Measurements from ENCODE around the gene FGF12. TPM values are rescaled to one million over a fixed set of nuclear protein-coding genes. Genes with fewer than 3 reads are reported as not detected.

The FGF12 gene
- total RNA-seq, 1 experiment from 2014 or later, result 0.51 TPM

DNA sequence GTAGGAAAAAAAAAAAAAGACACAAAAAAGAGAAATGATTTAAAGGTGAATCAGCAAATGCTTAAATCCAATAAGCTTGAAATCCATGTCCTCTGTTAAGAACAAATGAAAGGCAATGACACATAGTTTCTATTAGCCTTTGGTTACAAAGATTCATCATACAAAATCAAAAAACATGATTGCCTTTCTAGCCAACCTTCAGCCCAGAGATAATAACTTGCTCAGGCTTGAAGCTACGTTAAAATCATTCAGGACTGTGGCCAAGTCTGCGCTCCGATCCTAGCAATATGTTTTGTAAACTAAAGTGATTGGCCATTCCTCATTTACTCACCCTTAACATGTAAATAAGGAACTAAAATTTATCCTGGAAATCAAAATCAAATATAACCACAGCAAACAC lies 556.7 kb downstream of the FGF12 start:
- Histone ChIP-seq H3K4me1 (ENCODE audit: control insufficient read depth, insufficient read depth, low read length) (no peaks in the 10 kb centered on the region), H3K27me3 (ENCODE audit: control insufficient read depth, insufficient read depth, low read length) (no peaks in the 10 kb centered on the region), H3K4me3 (ENCODE audit: low read depth in 2 of 2, low read length in 2 of 2) (no peak overlapping the region), H3K9me3 (ENCODE audit: control insufficient read depth, insufficient read depth, low read depth, low read length) (no peaks in the 10 kb centered on the region), H3K36me3 (ENCODE audit: control insufficient read depth, insufficient read depth, low read length) (no peaks in the 10 kb centered on the region), H3K27ac (ENCODE audit: low read length) (no peak overlapping the region)
- no peak for ATAC-seq
- no peak for DNase-seq (ENCODE audit: low read depth, low spot score)
- ChIA-PET POLR2A (no interaction called here), CTCF (no interaction called here)
- intact Hi-C loops (cut with micrococcal nuclease; ENCODE audit: unreplicated experiment) (no loop called here), in situ Hi-C loops (cut with HindIII; ENCODE audit: low pct_unique_long_range_greater_than_20kb, low sequenced_read_pairs) (no loop called here)
- no TSS peak for BruUV-seq (replicated peaks)
- TF ChIP-seq SIN3A (IDR thresholded peaks at IDR 0.05; ENCODE audit: borderline replicate concordance, insufficient read depth, low read depth, low read length) (no peak), TCF7L2 (IDR thresholded peaks at IDR 0.05; ENCODE audit: low read depth, low read length) (no peak), POLR2AphosphoS5 (IDR thresholded peaks at IDR 0.05; ENCODE audit: low read depth, low read length) (no peak)
- TF ChIP-seq, protein P1, sequence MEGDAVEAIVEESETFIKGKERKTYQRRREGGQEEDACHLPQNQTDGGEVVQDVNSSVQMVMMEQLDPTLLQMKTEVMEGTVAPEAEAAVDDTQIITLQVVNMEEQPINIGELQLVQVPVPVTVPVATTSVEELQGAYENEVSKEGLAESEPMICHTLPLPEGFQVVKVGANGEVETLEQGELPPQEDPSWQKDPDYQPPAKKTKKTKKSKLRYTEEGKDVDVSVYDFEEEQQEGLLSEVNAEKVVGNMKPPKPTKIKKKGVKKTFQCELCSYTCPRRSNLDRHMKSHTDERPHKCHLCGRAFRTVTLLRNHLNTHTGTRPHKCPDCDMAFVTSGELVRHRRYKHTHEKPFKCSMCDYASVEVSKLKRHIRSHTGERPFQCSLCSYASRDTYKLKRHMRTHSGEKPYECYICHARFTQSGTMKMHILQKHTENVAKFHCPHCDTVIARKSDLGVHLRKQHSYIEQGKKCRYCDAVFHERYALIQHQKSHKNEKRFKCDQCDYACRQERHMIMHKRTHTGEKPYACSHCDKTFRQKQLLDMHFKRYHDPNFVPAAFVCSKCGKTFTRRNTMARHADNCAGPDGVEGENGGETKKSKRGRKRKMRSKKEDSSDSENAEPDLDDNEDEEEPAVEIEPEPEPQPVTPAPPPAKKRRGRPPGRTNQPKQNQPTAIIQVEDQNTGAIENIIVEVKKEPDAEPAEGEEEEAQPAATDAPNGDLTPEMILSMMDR (IDR thresholded peaks at IDR 0.05), result no peak
- TF ChIP-seq, protein P2, sequence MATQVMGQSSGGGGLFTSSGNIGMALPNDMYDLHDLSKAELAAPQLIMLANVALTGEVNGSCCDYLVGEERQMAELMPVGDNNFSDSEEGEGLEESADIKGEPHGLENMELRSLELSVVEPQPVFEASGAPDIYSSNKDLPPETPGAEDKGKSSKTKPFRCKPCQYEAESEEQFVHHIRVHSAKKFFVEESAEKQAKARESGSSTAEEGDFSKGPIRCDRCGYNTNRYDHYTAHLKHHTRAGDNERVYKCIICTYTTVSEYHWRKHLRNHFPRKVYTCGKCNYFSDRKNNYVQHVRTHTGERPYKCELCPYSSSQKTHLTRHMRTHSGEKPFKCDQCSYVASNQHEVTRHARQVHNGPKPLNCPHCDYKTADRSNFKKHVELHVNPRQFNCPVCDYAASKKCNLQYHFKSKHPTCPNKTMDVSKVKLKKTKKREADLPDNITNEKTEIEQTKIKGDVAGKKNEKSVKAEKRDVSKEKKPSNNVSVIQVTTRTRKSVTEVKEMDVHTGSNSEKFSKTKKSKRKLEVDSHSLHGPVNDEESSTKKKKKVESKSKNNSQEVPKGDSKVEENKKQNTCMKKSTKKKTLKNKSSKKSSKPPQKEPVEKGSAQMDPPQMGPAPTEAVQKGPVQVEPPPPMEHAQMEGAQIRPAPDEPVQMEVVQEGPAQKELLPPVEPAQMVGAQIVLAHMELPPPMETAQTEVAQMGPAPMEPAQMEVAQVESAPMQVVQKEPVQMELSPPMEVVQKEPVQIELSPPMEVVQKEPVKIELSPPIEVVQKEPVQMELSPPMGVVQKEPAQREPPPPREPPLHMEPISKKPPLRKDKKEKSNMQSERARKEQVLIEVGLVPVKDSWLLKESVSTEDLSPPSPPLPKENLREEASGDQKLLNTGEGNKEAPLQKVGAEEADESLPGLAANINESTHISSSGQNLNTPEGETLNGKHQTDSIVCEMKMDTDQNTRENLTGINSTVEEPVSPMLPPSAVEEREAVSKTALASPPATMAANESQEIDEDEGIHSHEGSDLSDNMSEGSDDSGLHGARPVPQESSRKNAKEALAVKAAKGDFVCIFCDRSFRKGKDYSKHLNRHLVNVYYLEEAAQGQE (IDR thresholded peaks at IDR 0.05; ENCODE audit: insufficient read depth in 1 of 2, low read depth in 2 of 2, low read length in 1 of 2), result no peak

DNA sequence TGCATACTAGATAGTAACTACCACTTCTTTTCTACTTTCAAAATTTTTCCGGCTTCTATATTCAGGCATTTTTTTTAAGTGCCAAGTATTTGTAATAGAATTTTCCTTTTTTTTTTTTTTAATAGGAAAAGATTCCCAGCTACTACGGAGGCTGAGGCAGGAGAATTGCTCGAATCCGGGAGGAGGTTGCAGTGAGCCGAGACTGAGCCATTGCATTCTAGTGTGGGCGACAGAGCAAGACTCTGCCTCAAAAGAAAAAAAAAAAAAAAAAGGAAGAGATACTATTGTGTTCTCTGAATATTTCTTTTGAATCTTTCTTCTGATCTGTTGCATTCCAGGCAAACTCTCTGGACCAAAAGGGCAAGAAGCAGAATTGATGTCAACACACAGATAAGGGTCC lies 557.3 kb downstream of the FGF12 start:
- DNase-seq (ENCODE audit: low read depth, low spot score), result no peak
- H3K4me1 ChIP-seq (ENCODE audit: control insufficient read depth, insufficient read depth, low read length), result no peaks in the 10 kb centered on the region
- BruUV-seq (replicated peaks), result no TSS peak
- POLR2A ChIA-PET, result no interaction called here
- H3K4me3 ChIP-seq (ENCODE audit: low read depth in 2 of 2, low read length in 2 of 2), result no peak overlapping the region
- intact Hi-C loops (cut with micrococcal nuclease; ENCODE audit: unreplicated experiment), result no loop called here
- CTCF ChIA-PET, result no interaction called here
- no peaks in the 10 kb centered on the region for H3K9me3 ChIP-seq (ENCODE audit: control insufficient read depth, insufficient read depth, low read depth, low read length)
- no peak overlapping the region for H3K27ac ChIP-seq (ENCODE audit: low read length)
- no peaks in the 10 kb centered on the region for H3K36me3 ChIP-seq (ENCODE audit: control insufficient read depth, insufficient read depth, low read length)
- in situ Hi-C loops (cut with HindIII; ENCODE audit: low pct_unique_long_range_greater_than_20kb, low sequenced_read_pairs), result no loop called here
- ATAC-seq, result no peak
- TF ChIP-seq SIN3A (IDR thresholded peaks at IDR 0.05; ENCODE audit: borderline replicate concordance, insufficient read depth, low read depth, low read length) (no peak), POLR2AphosphoS5 (IDR thresholded peaks at IDR 0.05; ENCODE audit: low read depth, low read length) (no peak), TCF7L2 (IDR thresholded peaks at IDR 0.05; ENCODE audit: low read depth, low read length) (no peak)
- TF ChIP-seq, protein P1 (IDR thresholded peaks at IDR 0.05), result no peak
- TF ChIP-seq, protein P2 (IDR thresholded peaks at IDR 0.05; ENCODE audit: insufficient read depth in 1 of 2, low read depth in 2 of 2, low read length in 1 of 2), result no peak
- H3K27me3 ChIP-seq (ENCODE audit: control insufficient read depth, insufficient read depth, low read length), result no peaks in the 10 kb centered on the region

Data from Panc1 (cell line).